ENCODE measurements around the gene HS1BP3.

DNA sequence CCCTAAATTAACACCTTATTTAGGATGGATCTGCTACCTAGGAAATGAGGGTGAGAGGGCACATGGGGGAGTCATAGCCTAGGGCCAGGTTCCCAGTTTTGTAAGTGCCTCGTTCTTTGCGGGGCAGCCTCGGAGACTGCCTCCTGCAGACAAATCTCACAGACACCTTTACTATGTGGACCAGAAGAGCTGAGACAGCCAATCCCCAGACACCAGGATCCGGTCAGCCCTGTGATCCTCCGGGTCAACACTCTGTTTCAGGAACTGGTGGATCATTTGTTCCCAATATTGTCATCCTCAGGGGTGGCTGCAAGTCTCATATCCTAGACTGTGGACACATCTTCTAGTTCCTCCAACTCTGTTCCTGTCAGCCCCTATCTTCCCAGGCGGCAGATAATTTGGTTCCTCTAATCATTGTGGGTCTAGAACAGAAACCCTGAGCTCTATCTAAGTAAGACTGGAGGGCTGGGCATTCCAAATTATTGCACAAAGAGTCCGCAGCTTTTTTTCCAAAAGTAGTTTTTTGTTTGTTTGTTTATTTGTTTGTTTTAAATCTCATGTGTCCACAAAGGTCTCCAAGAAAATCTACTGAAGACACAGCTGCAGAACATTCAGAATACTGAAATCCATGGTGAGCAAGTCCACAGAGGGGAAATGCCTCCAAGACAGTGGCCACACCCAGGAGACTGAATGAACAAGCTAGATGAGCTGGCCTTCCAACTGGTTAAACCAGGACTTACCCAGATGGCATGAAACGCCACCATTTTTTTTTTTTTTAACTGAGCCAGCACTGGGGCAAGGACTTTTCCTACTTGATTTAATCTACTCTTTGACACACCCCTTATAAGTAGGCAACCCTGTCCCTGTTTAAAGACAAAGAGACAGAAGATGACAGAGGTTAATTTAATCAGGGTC lies 9.9 kb upstream of the HS1BP3 start:
- TF ChIP-seq, protein P1, sequence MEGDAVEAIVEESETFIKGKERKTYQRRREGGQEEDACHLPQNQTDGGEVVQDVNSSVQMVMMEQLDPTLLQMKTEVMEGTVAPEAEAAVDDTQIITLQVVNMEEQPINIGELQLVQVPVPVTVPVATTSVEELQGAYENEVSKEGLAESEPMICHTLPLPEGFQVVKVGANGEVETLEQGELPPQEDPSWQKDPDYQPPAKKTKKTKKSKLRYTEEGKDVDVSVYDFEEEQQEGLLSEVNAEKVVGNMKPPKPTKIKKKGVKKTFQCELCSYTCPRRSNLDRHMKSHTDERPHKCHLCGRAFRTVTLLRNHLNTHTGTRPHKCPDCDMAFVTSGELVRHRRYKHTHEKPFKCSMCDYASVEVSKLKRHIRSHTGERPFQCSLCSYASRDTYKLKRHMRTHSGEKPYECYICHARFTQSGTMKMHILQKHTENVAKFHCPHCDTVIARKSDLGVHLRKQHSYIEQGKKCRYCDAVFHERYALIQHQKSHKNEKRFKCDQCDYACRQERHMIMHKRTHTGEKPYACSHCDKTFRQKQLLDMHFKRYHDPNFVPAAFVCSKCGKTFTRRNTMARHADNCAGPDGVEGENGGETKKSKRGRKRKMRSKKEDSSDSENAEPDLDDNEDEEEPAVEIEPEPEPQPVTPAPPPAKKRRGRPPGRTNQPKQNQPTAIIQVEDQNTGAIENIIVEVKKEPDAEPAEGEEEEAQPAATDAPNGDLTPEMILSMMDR (IDR thresholded peaks at IDR 0.05): no peak
- no peak for TF ChIP-seq POLR2A (IDR thresholded peaks at IDR 0.05)

Data from thyroid gland (tissue), 4 donors.